ENCODE measurements around the gene PRDM5. TPM values are rescaled to one million over a fixed set of nuclear protein-coding genes. Genes with fewer than 3 reads are reported as not detected.
"Not testable (repeated sequence)": the region's sequence is repeated elsewhere in the genome, so short reads cannot be mapped to it uniquely, and the experiment has no call there.

Gene PRDM5
- total and polyA plus RNA-seq, 2 donors: 3.7 to 76.5 TPM

GRCh38 chr4:120672076-120672475 lies 250.4 kb downstream of the PRDM5 start:
- H3K36me3 ChIP-seq (ENCODE audit: insufficient read depth): no peaks in the 10 kb centered on the region
- H3K27ac ChIP-seq (ENCODE audit: low read depth): no peak overlapping the region
- no peak for DNase-seq (ENCODE audit: extremely low spot score)
- H3K4me3 ChIP-seq (ENCODE audit: low read depth, low read length): no peak overlapping the region
- no peaks in the 10 kb centered on the region for H3K4me1 ChIP-seq (ENCODE audit: insufficient read depth)
- 2% methylated on average over 1 of the region's 1 CpG for WGBS

GRCh38 chr4:120671538-120671937 lies 251.0 kb downstream of the PRDM5 start:
- Histone ChIP-seq H3K4me1 (ENCODE audit: insufficient read depth) (no peaks in the 10 kb centered on the region), H3K36me3 (ENCODE audit: insufficient read depth) (no peaks in the 10 kb centered on the region), H3K4me3 (ENCODE audit: low read depth, low read length) (no peak overlapping the region), H3K27ac (ENCODE audit: low read depth) (no peak overlapping the region)
- 96% methylated on average over 3 of the region's 3 CpGs for WGBS
- DNase-seq (ENCODE audit: extremely low spot score): no peak

GRCh38 chr4:120667102-120667501 lies 255.4 kb downstream of the PRDM5 start:
- Histone ChIP-seq H3K4me1 (ENCODE audit: insufficient read depth) (no peaks in the 10 kb centered on the region), H3K36me3 (ENCODE audit: insufficient read depth) (no peaks in the 10 kb centered on the region), H3K4me3 (ENCODE audit: low read depth, low read length) (no peak overlapping the region), H3K27ac (ENCODE audit: low read depth) (no peak overlapping the region)
- DNase-seq (ENCODE audit: extremely low spot score): no peak
- 81% methylated on average over 3 of the region's 3 CpGs for WGBS

- no peak for DNase-seq (ENCODE audit: extremely low spot score)
- no peaks in the 10 kb centered on the region for H3K4me1 ChIP-seq (ENCODE audit: insufficient read depth)
- no peak overlapping the region for H3K4me3 ChIP-seq (ENCODE audit: low read depth, low read length)
- WGBS: 66% methylated on average over 3 of the region's 3 CpGs
- no peak overlapping the region for H3K27ac ChIP-seq (ENCODE audit: low read depth)
- H3K36me3 ChIP-seq (ENCODE audit: insufficient read depth): no peaks in the 10 kb centered on the region
These were observed 257.7 kb downstream of the PRDM5 start for GRCh38 chr4:120664851-120665250.

GRCh38 chr4:120659616-120660170 lies 262.8 kb downstream of the PRDM5 start:
- Histone ChIP-seq H3K4me3 (ENCODE audit: low read depth, low read length) (no peak overlapping the region), H3K27ac (ENCODE audit: low read depth) (no peak overlapping the region), H3K36me3 (ENCODE audit: insufficient read depth) (no peaks in the 10 kb centered on the region), H3K4me1 (ENCODE audit: insufficient read depth) (no peaks in the 10 kb centered on the region)
- DNase-seq (ENCODE audit: extremely low spot score): no peak
- 69% methylated on average over 7 of the region's 7 CpGs for WGBS

GRCh38 chr4:120658772-120659171 lies 263.8 kb downstream of the PRDM5 start:
- no peaks in the 10 kb centered on the region for H3K36me3 ChIP-seq (ENCODE audit: insufficient read depth)
- no peak for DNase-seq (ENCODE audit: extremely low spot score)
- no peak overlapping the region for H3K27ac ChIP-seq (ENCODE audit: low read depth)
- no peaks in the 10 kb centered on the region for H3K4me1 ChIP-seq (ENCODE audit: insufficient read depth)
- H3K4me3 ChIP-seq (ENCODE audit: low read depth, low read length): no peak overlapping the region
- 46% methylated on average over 7 of the region's 7 CpGs for WGBS

GRCh38 chr4:120653804-120654573 lies 268.5 kb downstream of the PRDM5 start:
- Histone ChIP-seq H3K27ac (ENCODE audit: low read depth) (no peak overlapping the region), H3K4me1 (ENCODE audit: insufficient read depth) (no peaks in the 10 kb centered on the region), H3K4me3 (ENCODE audit: low read depth, low read length) (no peak overlapping the region), H3K36me3 (ENCODE audit: insufficient read depth) (no peaks in the 10 kb centered on the region)
- 85% methylated on average over 2 of the region's 2 CpGs for WGBS
- no peak for DNase-seq (ENCODE audit: extremely low spot score)

GRCh38 chr4:120648336-120648735 lies 274.2 kb downstream of the PRDM5 start:
- WGBS: 93% methylated on average over 8 of the region's 10 CpGs
- DNase-seq (ENCODE audit: extremely low spot score); H3K36me3 ChIP-seq (ENCODE audit: insufficient read depth); H3K27ac ChIP-seq (ENCODE audit: low read depth); H3K4me3 ChIP-seq (ENCODE audit: low read depth, low read length); H3K4me1 ChIP-seq (ENCODE audit: insufficient read depth): not testable (repeated sequence)

Small RNAs within 50 kb of the gene (small RNA-seq; reads per million reads assigned to genes)
- gene RNU6-550P: not detected

Other genes starting within 250 kb of the PRDM5 start
- 24.5 TPM for gene NDNF, start 149.8 kb upstream of the PRDM5 start, total RNA-seq
- gene NDNF, start 149.8 kb upstream of the PRDM5 start, polyA plus RNA-seq: 22.2 TPM
- gene TNIP3, start 241.6 kb upstream of the PRDM5 start, total RNA-seq: 0.21 TPM
- gene TNIP3, start 241.6 kb upstream of the PRDM5 start, polyA plus RNA-seq: not detected